Spinal cord (tissue), 10 donors: ENCODE results near the gene DHX57. TPM values are rescaled to one million over a fixed set of nuclear protein-coding genes. Genes with fewer than 3 reads are reported as not detected.
"Not testable (repeated sequence)": the region's sequence is repeated elsewhere in the genome, so short reads cannot be mapped to it uniquely, and the experiment has no call there.

Source experiments
- DNase-seq, 6 donors: peaks; one replicate each; pipeline versions ENCODE4 v3.0.0 to v3.0.0-alpha.2; 2013 to 2015; ENCODE audit warnings: low spot score in 6 of 6, low read depth in 4 of 6
- H3K27ac ChIP-seq: one replicate; pipeline ENCODE4 v1.5.1; 2013; ENCODE audit warnings: low read depth, low read length, control low read depth
- H3K27me3 ChIP-seq: one replicate; pipeline ENCODE4 v1.6.1; 2013; ENCODE audit warnings: low read length; ENCODE audit not compliant: control insufficient read depth, insufficient read depth
- H3K36me3 ChIP-seq: one replicate; pipeline ENCODE4 v1.6.1; 2013; ENCODE audit warnings: low read length; ENCODE audit not compliant: control insufficient read depth, insufficient read depth
- H3K4me1 ChIP-seq: one replicate; pipeline ENCODE4 v1.6.1; 2013; ENCODE audit warnings: low read length; ENCODE audit not compliant: control insufficient read depth, insufficient read depth
- H3K4me3 ChIP-seq: one replicate; pipeline ENCODE4 v1.5.1; 2013; ENCODE audit warnings: low read depth, low read length, control low read depth
- H3K9me3 ChIP-seq: one replicate; pipeline ENCODE4 v1.6.1; 2013; ENCODE audit warnings: low read length; ENCODE audit not compliant: control insufficient read depth, insufficient read depth
- WGBS: methylation state at CpG from one replicate; pipeline ENCODE4 v1.1.5; 2013; ENCODE audit warnings: missing lambda C conversion rate; ENCODE audit not compliant: insufficient coverage; 5-methylcytosine and 5-hydroxymethylcytosine counted together
- polyA plus RNA-seq, 2 donors: library from polyadenylated mRNA; unstranded; fragments of 120-200 nt; gene quantifications; one replicate each; pipeline ENCODE4 v1.2.1, GENCODE V29; 2013; ENCODE audit not compliant: insufficient read length in 2 of 2
- total RNA-seq, 2 donors: library from RNA; depleted of rRNA in 1 of 2; stranded (reverse); fragments of 120-200 nt in 1 of 2; fragments of >200 nt in 1 of 2; gene quantifications; one replicate each; pipeline versions ENCODE4 v1.2.3 to v1.2.4, GENCODE V29; 2013 to 2014
- donor health status: healthy.

DHX57 gene
- total and polyA plus RNA-seq, 4 donors = 31.8 to 40.8 (median 38.0) TPM

DNA sequence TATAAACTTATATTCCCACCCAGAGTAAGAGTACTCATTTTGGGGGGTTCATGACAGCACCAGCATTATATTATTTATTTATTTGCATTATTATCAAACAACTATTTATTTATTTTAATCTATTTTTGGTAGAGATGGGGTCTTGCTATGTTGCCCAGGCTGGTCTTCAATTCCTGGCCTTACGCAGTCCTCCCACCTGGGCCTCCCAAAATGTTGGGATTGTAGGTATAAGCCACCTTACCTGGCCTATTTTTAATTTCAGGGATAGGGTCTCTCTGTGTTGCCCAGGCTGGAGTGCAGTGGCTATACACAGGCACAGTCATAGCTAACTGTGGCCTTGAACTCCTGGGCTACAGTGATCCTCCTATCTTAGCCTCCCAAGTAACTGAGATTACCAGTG, 67.1 kb downstream of the DHX57 start:
- Histone ChIP-seq H3K9me3 (no peaks in the 10 kb centered on the region), H3K4me3 (no peak overlapping the region), H3K4me1 (no peaks in the 10 kb centered on the region), H3K27me3 (no peaks in the 10 kb centered on the region), H3K36me3 (peaks cover 52% of the 10 kb centered on the region), H3K27ac (no peak overlapping the region)
- no peak for DNase-seq
- WGBS = no CpG with 5 or more reads among the region's 1 CpG

DNA sequence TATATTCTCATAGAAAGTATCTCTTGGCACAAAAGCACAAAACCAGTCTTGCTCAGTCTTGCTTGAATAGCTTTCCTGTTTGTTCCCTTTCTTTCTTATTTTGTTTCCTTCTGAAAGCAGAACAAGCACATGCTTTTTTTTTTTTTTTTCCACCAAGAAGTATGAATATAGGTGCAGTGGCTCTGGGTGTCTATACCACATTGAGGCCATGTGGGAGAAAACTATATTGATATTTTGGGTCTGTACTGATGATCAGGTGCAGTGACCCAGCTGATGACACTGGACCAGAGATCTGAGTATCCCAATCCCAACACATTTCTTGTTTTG, 69.0 kb downstream of the DHX57 start:
- no peaks in the 10 kb centered on the region for H3K27me3 ChIP-seq
- no peak overlapping the region for H3K4me3 ChIP-seq
- no peaks in the 10 kb centered on the region for H3K4me1 ChIP-seq
- peaks cover 51% of the 10 kb centered on the region for H3K36me3 ChIP-seq
- no peaks in the 10 kb centered on the region for H3K9me3 ChIP-seq
- H3K27ac ChIP-seq = no peak overlapping the region
- no peak for DNase-seq

DNA sequence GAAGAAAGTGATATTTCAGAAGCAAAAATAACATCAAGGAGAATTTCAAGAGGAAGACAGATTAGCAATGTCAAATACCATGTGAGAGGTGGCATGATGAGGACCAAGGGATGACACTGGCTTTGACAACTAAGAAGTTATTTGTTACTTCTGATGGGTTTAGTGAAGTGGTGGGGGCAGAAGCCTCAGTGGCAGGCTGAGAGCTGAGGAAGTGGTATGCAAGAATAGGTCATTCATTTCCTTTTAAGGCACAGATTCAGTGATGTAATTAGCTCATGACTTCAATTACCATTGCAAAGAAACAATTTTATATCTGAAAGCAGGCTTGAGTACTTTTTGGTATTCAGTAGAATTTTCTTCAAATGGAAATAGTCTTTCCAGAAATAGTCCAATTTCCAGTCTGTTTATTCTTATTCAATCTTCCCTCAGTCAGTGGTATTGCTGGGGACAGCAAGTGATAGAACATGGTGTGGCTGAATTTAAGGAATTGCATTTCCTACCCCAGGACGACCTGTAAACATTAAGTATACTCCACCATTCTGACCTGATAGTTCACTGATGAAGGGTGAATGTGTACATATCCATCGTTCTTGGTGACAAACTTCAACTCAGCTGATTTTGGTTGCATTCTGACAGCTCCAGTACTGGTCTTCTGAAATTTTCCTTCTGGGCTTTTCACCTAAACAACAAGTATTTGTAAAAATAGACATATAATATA, 69.6 kb downstream of the DHX57 start:
- no CpG with 5 or more reads among the region's 2 CpGs for WGBS
- Histone ChIP-seq H3K27ac (no peak overlapping the region), H3K9me3 (no peaks in the 10 kb centered on the region), H3K36me3 (peaks cover 50% of the 10 kb centered on the region), H3K4me1 (no peaks in the 10 kb centered on the region), H3K27me3 (no peaks in the 10 kb centered on the region), H3K4me3 (no peak overlapping the region)
- no peak for DNase-seq

DNA sequence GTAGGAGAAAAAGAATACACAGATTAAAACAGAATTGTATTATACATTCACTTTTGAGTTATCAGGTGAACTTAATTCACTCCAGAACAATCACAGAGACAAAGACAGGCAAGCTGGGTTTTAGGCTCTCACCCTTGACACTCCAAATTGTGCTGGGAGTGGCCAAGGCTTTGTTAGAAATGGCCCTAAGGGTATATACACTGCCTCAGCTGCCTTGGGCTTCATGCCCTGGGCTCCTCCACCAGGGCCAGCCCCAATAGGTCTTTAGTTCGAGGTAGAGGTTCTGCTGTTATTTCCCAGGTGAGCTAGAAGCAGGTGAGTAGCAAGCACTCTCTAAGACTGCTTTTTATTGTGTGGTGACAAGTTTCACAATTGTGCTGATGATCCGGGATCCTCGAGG, 77.8 kb downstream of the DHX57 start:
- no peak for DNase-seq
- no peaks in the 10 kb centered on the region for H3K27me3 ChIP-seq
- H3K36me3 ChIP-seq = peaks cover 34% of the 10 kb centered on the region
- no peak overlapping the region for H3K4me3 ChIP-seq
- H3K27ac ChIP-seq = no peak overlapping the region
- no peaks in the 10 kb centered on the region for H3K9me3 ChIP-seq
- no peaks in the 10 kb centered on the region for H3K4me1 ChIP-seq
- WGBS = no CpG with 5 or more reads among the region's 3 CpGs

DNA sequence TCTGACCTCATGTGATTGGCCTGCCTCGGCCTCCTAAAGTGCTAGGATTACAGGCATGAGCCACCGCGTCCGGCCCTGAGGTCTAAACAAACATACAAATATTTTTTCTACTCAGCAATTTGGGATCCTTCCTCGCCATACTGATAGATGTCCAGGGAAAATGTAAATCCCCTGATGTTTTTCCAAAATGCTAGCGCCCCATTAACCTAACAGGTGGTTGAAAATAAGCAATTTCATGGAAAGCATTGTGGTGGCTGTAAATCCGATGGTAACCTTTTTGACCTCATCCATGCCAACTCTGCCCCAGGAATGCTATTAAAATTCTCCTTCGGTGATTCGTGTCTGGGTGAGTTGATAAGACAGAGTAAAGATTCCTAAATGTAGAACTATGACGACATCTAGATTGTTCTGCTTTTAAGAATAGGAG, 78.5 kb downstream of the DHX57 start:
- WGBS = 88% methylated on average over 4 of the region's 10 CpGs
- no peaks in the 10 kb centered on the region for H3K9me3 ChIP-seq
- no peaks in the 10 kb centered on the region for H3K4me1 ChIP-seq
- no peak for DNase-seq
- H3K36me3 ChIP-seq = peaks cover 28% of the 10 kb centered on the region
- H3K4me3 ChIP-seq = no peak overlapping the region
- no peak overlapping the region for H3K27ac ChIP-seq
- H3K27me3 ChIP-seq = no peaks in the 10 kb centered on the region

DNA sequence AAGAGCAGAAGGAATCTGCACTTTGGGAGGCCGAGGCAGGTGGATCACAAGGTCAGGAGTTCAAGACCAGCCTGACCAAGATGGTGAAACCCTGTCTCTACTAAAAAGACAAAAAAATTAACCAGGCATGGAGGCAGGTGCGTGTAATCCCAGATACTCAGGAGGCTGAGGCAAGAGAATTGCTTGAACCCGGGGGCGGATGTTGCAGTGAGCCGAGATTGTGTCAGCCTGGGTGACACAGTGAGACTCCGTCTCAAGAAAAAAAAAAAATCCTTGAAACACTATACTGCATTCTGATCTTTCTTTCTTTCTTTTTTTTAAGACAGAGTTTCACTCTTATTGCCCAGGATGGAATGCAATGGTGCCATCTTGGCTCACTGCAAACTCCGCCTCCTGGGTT, 80.7 kb downstream of the DHX57 start:
- H3K27me3 ChIP-seq, H3K4me3 ChIP-seq, H3K9me3 ChIP-seq, DNase-seq, H3K4me1 ChIP-seq, H3K27ac ChIP-seq: not testable (repeated sequence)
- peaks cover 13% of the 10 kb centered on the region for H3K36me3 ChIP-seq
- WGBS = 93% methylated on average over 7 of the region's 7 CpGs

DNA sequence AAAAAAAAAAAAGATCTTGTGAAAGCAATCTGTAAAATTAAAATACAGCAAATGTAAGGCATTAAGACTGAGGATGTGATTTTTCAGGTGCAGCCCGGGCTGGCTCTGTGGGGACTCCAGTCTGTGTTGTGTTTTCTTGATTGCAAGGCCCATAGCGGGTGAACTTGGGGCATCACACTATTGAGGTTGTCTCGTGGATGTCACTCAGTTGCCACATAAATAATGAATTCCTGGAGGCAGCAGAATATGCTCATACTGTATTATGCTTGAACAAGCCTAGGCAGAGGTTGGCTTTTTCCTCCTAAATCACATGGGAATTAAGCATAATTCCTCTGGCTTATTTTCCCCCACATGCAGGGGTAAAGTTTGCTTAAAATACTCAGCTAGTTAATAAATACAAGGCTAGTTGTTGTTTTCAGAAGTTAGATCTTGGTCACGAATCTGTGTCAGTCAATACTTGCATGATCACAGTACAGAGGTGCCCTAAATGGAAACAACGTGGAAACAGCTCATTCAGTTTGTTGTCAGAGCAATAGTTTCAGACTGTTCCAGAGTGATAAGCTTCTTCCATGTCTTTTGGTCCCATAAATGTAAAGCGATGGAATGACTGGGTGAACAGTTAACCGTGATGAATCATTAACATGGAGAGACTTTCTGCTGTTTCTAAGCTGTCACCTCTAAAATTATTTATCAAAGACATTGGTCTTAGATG, 81.3 kb downstream of the DHX57 start:
- DNase-seq = no peak
- WGBS = 88% methylated on average over 5 of the region's 7 CpGs
- no peaks in the 10 kb centered on the region for H3K27me3 ChIP-seq
- no peak overlapping the region for H3K4me3 ChIP-seq
- no peaks in the 10 kb centered on the region for H3K9me3 ChIP-seq
- no peaks in the 10 kb centered on the region for H3K4me1 ChIP-seq
- no peak overlapping the region for H3K27ac ChIP-seq
- H3K36me3 ChIP-seq = peaks cover 13% of the 10 kb centered on the region

DNA sequence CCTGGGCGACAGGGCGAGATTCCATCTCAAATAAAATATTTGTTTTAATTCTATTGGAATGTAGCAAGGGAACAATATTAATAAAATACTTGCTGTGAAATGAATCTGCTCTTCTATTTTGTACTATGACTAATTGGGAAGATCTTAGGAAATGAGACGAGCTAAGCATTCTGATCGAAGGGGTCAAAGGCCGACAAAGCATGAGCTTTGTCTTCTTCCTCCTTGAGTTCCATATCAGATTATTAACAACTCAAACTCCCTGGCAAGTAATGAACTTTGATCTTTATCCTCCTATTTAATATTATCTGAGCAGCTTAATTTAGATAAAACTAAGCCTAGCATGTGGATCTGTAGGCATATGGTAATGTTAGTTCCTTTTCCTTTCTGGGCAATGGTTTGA, 82.2 kb downstream of the DHX57 start:
- H3K27me3 ChIP-seq = no peaks in the 10 kb centered on the region
- no peaks in the 10 kb centered on the region for H3K9me3 ChIP-seq
- H3K4me1 ChIP-seq = no peaks in the 10 kb centered on the region
- H3K4me3 ChIP-seq = no peak overlapping the region
- no CpG with 5 or more reads among the region's 5 CpGs for WGBS
- H3K36me3 ChIP-seq = peaks cover 4% of the 10 kb centered on the region
- H3K27ac ChIP-seq = no peak overlapping the region
- no peak for DNase-seq

DNA sequence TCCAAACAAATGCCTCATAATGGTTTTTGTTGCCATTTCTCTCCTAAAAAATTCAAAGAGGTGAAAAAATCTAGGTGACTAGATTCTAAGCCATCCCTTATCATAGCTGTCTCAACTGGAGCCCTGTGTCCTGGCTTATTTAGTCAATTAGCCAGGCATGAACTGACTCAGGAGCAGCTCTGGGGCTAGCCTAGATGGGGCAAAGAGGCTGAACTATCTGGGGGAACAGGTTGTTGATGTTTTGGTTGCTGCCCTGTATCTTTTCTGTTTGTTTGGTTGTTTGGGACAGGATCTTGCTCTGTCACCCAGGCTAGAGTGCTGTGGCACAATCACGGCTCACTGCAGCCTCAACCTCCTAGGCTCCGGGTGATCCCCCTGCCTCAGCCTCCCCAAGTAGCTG, 83.0 kb downstream of the DHX57 start:
- no peak overlapping the region for H3K4me3 ChIP-seq
- H3K36me3 ChIP-seq = no peaks in the 10 kb centered on the region
- H3K4me1 ChIP-seq = no peaks in the 10 kb centered on the region
- H3K27ac ChIP-seq = no peak overlapping the region
- no CpG with 5 or more reads among the region's 2 CpGs for whole genome bisulfite sequencing
- H3K9me3 ChIP-seq = no peaks in the 10 kb centered on the region
- no peak for DNase-seq
- no peaks in the 10 kb centered on the region for H3K27me3 ChIP-seq

DNA sequence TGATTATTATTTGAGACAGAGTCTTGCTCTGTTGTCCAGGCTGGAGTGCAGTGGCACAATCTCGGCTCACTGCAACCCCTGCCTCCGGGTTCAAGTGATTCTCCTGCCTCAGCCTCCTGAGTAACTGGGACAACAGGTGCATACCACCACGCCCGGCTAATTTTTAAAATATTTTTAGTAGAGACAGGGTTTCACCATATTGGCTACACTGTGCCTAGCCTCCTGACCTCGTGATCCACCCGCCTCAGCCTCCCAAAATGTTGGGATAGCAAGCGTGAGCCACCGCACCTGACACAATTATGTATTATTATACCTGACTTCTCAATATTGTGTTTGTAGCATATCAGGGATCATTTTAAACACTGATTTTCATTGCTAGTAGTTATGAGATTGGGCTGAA, 83.4 kb downstream of the DHX57 start:
- not testable (repeated sequence) for H3K27me3 ChIP-seq, H3K27ac ChIP-seq, H3K9me3 ChIP-seq, H3K4me3 ChIP-seq, H3K36me3 ChIP-seq, DNase-seq, H3K4me1 ChIP-seq
- WGBS = 93% methylated on average over 3 of the region's 8 CpGs
